Mesendoderm (in vitro differentiated cells): ENCODE data around the gene IL1RAPL2.

Experiments
- DNase-seq: peaks from one replicate; pipeline ENCODE4 v3.0.0; 2013
- H2AK5ac ChIP-seq: 2 replicates; pipeline ENCODE4 v1.6.1; 2013; ENCODE audit warnings: low read length, inconsistent platforms
- H2BK120ac ChIP-seq: 2 replicates; pipeline ENCODE4 v1.6.1; 2013; ENCODE audit warnings: low read depth, mild to moderate bottlenecking, low read length, moderate library complexity, mixed read lengths
- H2BK15ac ChIP-seq: replicated peaks from 2 replicates; pipeline ENCODE4 v1.6.1; 2013; ENCODE audit warnings: low read depth, mild to moderate bottlenecking, moderate library complexity
- H2BK5ac ChIP-seq: 2 replicates; pipeline ENCODE4 v1.6.1; 2013; ENCODE audit warnings: low read length, inconsistent platforms
- H3K18ac ChIP-seq: 2 replicates; pipeline ENCODE4 v1.6.1; 2013; ENCODE audit warnings: mild to moderate bottlenecking, low read length, mixed read lengths
- H3K23ac ChIP-seq: one replicate; pipeline ENCODE4 v1.6.1; 2013; ENCODE audit warnings: low read length
- H3K27ac ChIP-seq: 2 replicates; pipeline ENCODE4 v1.5.1; 2013; ENCODE audit warnings: low read depth, mild to moderate bottlenecking, inconsistent platforms, low read length, moderate library complexity
- H3K27me3 ChIP-seq: 2 replicates; pipeline ENCODE4 v1.6.1; 2013; ENCODE audit warnings: low read length, control low read depth, mild to moderate bottlenecking, inconsistent platforms; ENCODE audit not compliant: insufficient read depth, poor library complexity
- H3K36me3 ChIP-seq: 2 replicates; pipeline ENCODE4 v1.6.1; 2013; ENCODE audit warnings: low read length, inconsistent platforms; ENCODE audit not compliant: control insufficient read depth, insufficient read depth
- H3K4ac ChIP-seq: one replicate; pipeline ENCODE4 v1.6.1; 2013; ENCODE audit warnings: low read depth, mild to moderate bottlenecking, low read length, moderate library complexity
- H3K4me1 ChIP-seq: 2 replicates; pipeline ENCODE4 v1.6.1; 2013; ENCODE audit warnings: low read depth, low read length, inconsistent platforms; ENCODE audit not compliant: control insufficient read depth
- H3K4me2 ChIP-seq: 2 replicates; pipeline ENCODE4 v1.6.1; 2013; ENCODE audit warnings: low read length
- H3K4me3 ChIP-seq: 2 replicates; pipeline ENCODE4 v1.5.1; 2013; ENCODE audit warnings: mild to moderate bottlenecking, low read length
- H3K56ac ChIP-seq: one replicate; pipeline ENCODE4 v1.6.1; 2013; ENCODE audit warnings: low read length
- H3K79me1 ChIP-seq: 2 replicates; pipeline ENCODE4 v1.6.1; 2013; ENCODE audit warnings: low read length, inconsistent platforms
- H3K79me2 ChIP-seq: 2 replicates; pipeline ENCODE4 v1.6.1; 2013; ENCODE audit warnings: mild to moderate bottlenecking, low read length; ENCODE audit not compliant: control insufficient read depth, insufficient read depth
- H3K9ac ChIP-seq: 2 replicates; pipeline ENCODE4 v1.6.1; 2013; ENCODE audit warnings: low read length, inconsistent platforms
- H4K5ac ChIP-seq: one replicate; pipeline ENCODE4 v1.6.1; 2013; ENCODE audit warnings: low read length
- H4K8ac ChIP-seq: one replicate; pipeline ENCODE4 v1.6.1; 2013; ENCODE audit warnings: low read depth, mild to moderate bottlenecking, control low read depth, low read length, moderate library complexity
- WGBS: extraction: QIAGEN DNeasy Blood & Tissue Kit; methylation state at CpG from one replicate; pipeline ENCODE4 v1.1.7; 2013; ENCODE audit warnings: low lambda C conversion rate, missing lambda C conversion rate; ENCODE audit not compliant: insufficient coverage; ENCODE audit errors: extremely low coverage; 5-methylcytosine and 5-hydroxymethylcytosine counted together

IL1RAPL2 gene

GRCh38 chrX:104660092-104660491, 94.1 kb downstream of the IL1RAPL2 start:
- Histone ChIP-seq H3K23ac (no peak overlapping the region), H3K36me3 (no peaks in the 10 kb centered on the region), H3K79me2 (no peaks in the 10 kb centered on the region), H3K9ac (no peak overlapping the region), H4K8ac (no peak overlapping the region), H3K27ac (no peak overlapping the region), H3K4me3 (no peak overlapping the region), H3K56ac (no peak overlapping the region), H3K79me1 (no peaks in the 10 kb centered on the region), H4K5ac (no peak overlapping the region), H2BK5ac (no peak overlapping the region), H2BK120ac (no peak overlapping the region), H2BK15ac (no peak overlapping the region), H3K4me1 (no peaks in the 10 kb centered on the region), H3K18ac (no peak overlapping the region), H2AK5ac (no peak overlapping the region), H3K4ac (no peak overlapping the region), H3K27me3 (no peaks in the 10 kb centered on the region), H3K4me2 (no peak overlapping the region)
- no peak for DNase-seq
- no CpG with 5 or more reads among the region's 3 CpGs for WGBS

DNA sequence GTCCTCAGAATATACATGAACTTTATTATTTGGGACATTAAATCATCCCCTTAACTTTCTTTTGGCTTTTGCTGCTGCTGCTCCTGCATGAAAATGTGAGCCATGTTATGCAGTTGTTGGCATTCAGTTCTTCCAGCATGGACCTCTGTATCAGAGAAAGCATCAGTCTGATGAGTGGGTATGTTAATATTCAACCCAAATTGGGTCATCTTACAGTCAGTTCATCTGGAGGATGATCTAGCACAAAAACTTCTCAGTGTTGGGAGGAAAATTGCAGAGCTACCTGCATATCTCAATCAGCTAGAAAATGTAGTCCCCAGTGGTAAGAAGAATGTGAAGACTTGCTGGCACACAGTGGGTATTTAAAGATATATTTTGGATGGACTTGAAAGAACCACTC, 96.7 kb downstream of the IL1RAPL2 start:
- H2BK15ac ChIP-seq: no peak overlapping the region
- no peaks in the 10 kb centered on the region for H3K27me3 ChIP-seq
- no peak overlapping the region for H3K23ac ChIP-seq
- H2AK5ac ChIP-seq: no peak overlapping the region
- no peak for DNase-seq
- H4K8ac ChIP-seq: no peak overlapping the region
- H2BK5ac ChIP-seq: no peak overlapping the region
- no peak overlapping the region for H3K4ac ChIP-seq
- H3K27ac ChIP-seq: no peak overlapping the region
- H3K9ac ChIP-seq: no peak overlapping the region
- H2BK120ac ChIP-seq: no peak overlapping the region
- H4K5ac ChIP-seq: no peak overlapping the region
- no peaks in the 10 kb centered on the region for H3K79me1 ChIP-seq
- H3K56ac ChIP-seq: no peak overlapping the region
- H3K36me3 ChIP-seq: no peaks in the 10 kb centered on the region
- no peak overlapping the region for H3K4me3 ChIP-seq
- no peak overlapping the region for H3K4me2 ChIP-seq
- H3K4me1 ChIP-seq: no peaks in the 10 kb centered on the region
- H3K79me2 ChIP-seq: no peaks in the 10 kb centered on the region
- H3K18ac ChIP-seq: no peak overlapping the region

DNA sequence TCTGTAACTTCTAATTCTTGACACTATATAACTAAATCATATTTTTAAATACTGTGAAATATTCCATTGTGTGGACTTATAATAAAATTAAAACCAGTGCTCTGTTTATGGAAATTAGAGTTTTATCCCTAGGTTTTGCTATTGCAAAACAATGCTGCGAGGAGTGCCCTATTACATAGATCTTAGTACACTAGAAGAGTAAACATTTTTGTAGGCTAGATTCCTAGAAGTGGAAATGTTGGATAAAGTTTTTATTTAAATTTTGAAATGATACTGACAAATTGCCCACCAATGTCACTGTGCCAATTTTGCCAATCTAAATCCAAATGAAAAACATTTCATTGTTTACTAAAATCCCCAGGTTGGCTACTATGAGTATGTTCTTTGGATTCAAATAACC, 99.7 kb downstream of the IL1RAPL2 start:
- Histone ChIP-seq H3K18ac (no peak overlapping the region), H2BK120ac (no peak overlapping the region), H3K23ac (no peak overlapping the region), H3K4me3 (no peak overlapping the region), H2BK15ac (no peak overlapping the region), H3K9ac (no peak overlapping the region), H3K4ac (no peak overlapping the region), H3K4me2 (no peak overlapping the region), H3K79me2 (no peaks in the 10 kb centered on the region), H3K27ac (no peak overlapping the region), H2AK5ac (no peak overlapping the region), H3K36me3 (no peaks in the 10 kb centered on the region), H3K4me1 (no peaks in the 10 kb centered on the region), H2BK5ac (no peak overlapping the region), H3K79me1 (no peaks in the 10 kb centered on the region), H4K8ac (no peak overlapping the region), H4K5ac (no peak overlapping the region), H3K56ac (no peak overlapping the region), H3K27me3 (no peaks in the 10 kb centered on the region)
- no CpG with 5 or more reads among the region's 1 CpG for whole genome bisulfite sequencing
- DNase-seq: no peak

DNA sequence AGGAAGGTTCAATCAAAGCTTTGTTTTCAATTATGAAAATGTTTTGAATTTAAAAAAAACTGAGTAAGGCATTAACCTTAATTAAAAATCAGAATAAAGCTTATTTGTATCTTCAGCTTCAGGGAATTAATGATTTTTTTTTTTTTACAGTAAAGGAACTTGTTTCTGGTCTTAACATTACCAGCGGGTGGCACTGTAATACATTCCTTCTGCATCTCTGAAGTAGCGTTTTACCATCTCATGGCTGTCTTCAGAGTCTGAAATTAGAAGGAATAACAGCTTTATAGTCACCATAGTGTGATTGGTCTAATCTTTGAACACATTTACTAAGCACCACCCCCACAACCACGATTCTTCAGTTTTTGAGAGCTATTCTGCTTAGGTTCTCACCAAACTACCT, 102.6 kb downstream of the IL1RAPL2 start:
- WGBS: no CpG with 5 or more reads among the region's 3 CpGs
- Histone ChIP-seq H3K27me3 (no peaks in the 10 kb centered on the region), H3K18ac (no peak overlapping the region), H3K27ac (no peak overlapping the region), H3K56ac (no peak overlapping the region), H3K4ac (no peak overlapping the region), H4K5ac (no peak overlapping the region), H4K8ac (no peak overlapping the region), H3K4me3 (no peak overlapping the region), H3K4me1 (no peaks in the 10 kb centered on the region), H3K9ac (no peak overlapping the region), H2BK15ac (no peak overlapping the region), H3K23ac (no peak overlapping the region), H2AK5ac (no peak overlapping the region), H2BK120ac (no peak overlapping the region), H3K4me2 (no peak overlapping the region), H3K79me1 (no peaks in the 10 kb centered on the region), H3K36me3 (no peaks in the 10 kb centered on the region), H3K79me2 (no peaks in the 10 kb centered on the region), H2BK5ac (no peak overlapping the region)
- DNase-seq: peak; percentile 26

GRCh38 chrX:104669063-104669462, 103.1 kb downstream of the IL1RAPL2 start:
- no peak overlapping the region for H3K23ac ChIP-seq
- no peak overlapping the region for H4K5ac ChIP-seq
- no CpG with 5 or more reads among the region's 4 CpGs for WGBS
- no peak overlapping the region for H3K4me2 ChIP-seq
- H3K4me3 ChIP-seq: no peak overlapping the region
- no peak overlapping the region for H2AK5ac ChIP-seq
- no peak overlapping the region for H3K9ac ChIP-seq
- H4K8ac ChIP-seq: no peak overlapping the region
- no peak overlapping the region for H2BK15ac ChIP-seq
- no peaks in the 10 kb centered on the region for H3K36me3 ChIP-seq
- no peak overlapping the region for H3K27ac ChIP-seq
- H3K27me3 ChIP-seq: no peaks in the 10 kb centered on the region
- no peaks in the 10 kb centered on the region for H3K79me1 ChIP-seq
- H2BK120ac ChIP-seq: no peak overlapping the region
- no peak overlapping the region for H3K4ac ChIP-seq
- H2BK5ac ChIP-seq: no peak overlapping the region
- H3K18ac ChIP-seq: no peak overlapping the region
- no peak overlapping the region for H3K56ac ChIP-seq
- H3K79me2 ChIP-seq: no peaks in the 10 kb centered on the region
- no peak for DNase-seq
- no peaks in the 10 kb centered on the region for H3K4me1 ChIP-seq

DNA sequence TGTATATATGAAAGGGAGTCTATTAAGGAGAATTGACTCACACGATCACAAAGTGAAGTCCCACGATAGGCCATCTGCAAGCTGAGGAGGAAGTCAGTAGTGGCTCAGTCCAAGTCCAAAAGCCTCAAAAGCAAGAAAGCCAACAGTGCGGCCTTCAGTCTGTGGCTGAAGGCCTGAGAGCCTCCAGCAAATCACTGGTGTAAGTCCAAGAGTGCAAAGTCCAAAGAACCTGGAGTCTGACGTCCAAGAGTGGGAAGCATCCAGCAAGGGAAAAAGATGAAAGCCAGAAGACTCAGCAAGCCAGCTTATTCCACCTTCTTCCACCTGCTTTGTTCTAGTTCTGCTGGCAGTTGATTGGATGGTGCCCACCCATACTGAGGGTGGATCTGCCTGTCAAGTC, 104.1 kb downstream of the IL1RAPL2 start:
- Histone ChIP-seq H3K56ac (no peak overlapping the region), H3K79me2 (no peaks in the 10 kb centered on the region), H3K27ac (no peak overlapping the region), H3K4me3 (no peak overlapping the region), H2BK120ac (no peak overlapping the region), H3K36me3 (no peaks in the 10 kb centered on the region), H2BK15ac (no peak overlapping the region), H2AK5ac (no peak overlapping the region), H3K4me2 (no peak overlapping the region), H3K79me1 (no peaks in the 10 kb centered on the region), H4K5ac (no peak overlapping the region), H2BK5ac (no peak overlapping the region), H3K4ac (no peak overlapping the region), H3K4me1 (no peaks in the 10 kb centered on the region), H3K9ac (no peak overlapping the region), H3K27me3 (no peaks in the 10 kb centered on the region), H3K23ac (no peak overlapping the region), H4K8ac (no peak overlapping the region), H3K18ac (no peak overlapping the region)
- no CpG with 5 or more reads among the region's 4 CpGs for whole genome bisulfite sequencing
- DNase-seq: no peak
